Thoracic aorta (tissue), 2 donors: ENCODE results near the gene S1PR5. TPM values are rescaled to one million over a fixed set of nuclear protein-coding genes. Genes with fewer than 3 reads are reported as not detected.

Experiments
- ATAC-seq: fragments of 150-250 bp; one replicate; pipeline ENCODE4 v1.8.0; 2017; ENCODE audit warnings: low read depth; ENCODE audit not compliant: insufficient number of reproducible peaks, low FRiP score
- DNase-seq: peaks from one replicate; pipeline ENCODE4 v3.0.0-alpha.2; 2020; ENCODE audit warnings: low spot score
- H3K27ac ChIP-seq, 2 donors: fragments of 200-600 bp; sonication (generic); 1 replicate in 1 of 2; 2 replicates in 1 of 2; pipeline ENCODE4 v1.5.1; 2016; ENCODE audit warnings: mild to moderate bottlenecking in 2 of 2, moderate library complexity in 2 of 2
- H3K27me3 ChIP-seq: fragments of 200-600 bp; sonication (generic); replicated peaks from 2 replicates; pipeline ENCODE4 v1.6.0; 2016; ENCODE audit warnings: mild to moderate bottlenecking; ENCODE audit not compliant: insufficient read depth
- H3K36me3 ChIP-seq: fragments of 200-600 bp; sonication (generic); one replicate; pipeline ENCODE4 v1.5.1; 2016
- H3K4me1 ChIP-seq, 2 donors: fragments of 200-600 bp; sonication (generic); 1 replicate in 1 of 2; 2 replicates in 1 of 2; pipeline versions ENCODE4 v1.5.1 to v1.6.0; 2016; ENCODE audit warnings: low read depth in 2 of 2, mild to moderate bottlenecking in 1 of 2; ENCODE audit not compliant: control insufficient read depth in 1 of 2
- H3K4me3 ChIP-seq: fragments of 200-600 bp; sonication (generic); 2 replicates; pipeline ENCODE4 v1.5.1; 2016; ENCODE audit warnings: mild to moderate bottlenecking
- H3K9me3 ChIP-seq: fragments of 200-600 bp; sonication (generic); 2 replicates; pipeline ENCODE4 v1.5.1; 2016
- CTCF ChIP-seq: fragments of 200-600 bp; sonication (generic); IDR thresholded peaks from one replicate; pipeline ENCODE4 v1.5.1; 2019; ENCODE audit warnings: antibody characterized with exemption
- total RNA-seq, 2 donors: library from RNA; depleted of rRNA; stranded (reverse); fragments of >200 nt; gene quantifications; one replicate each; pipeline versions ENCODE4 v1.1.0 to v1.2.3, GENCODE V29; 2016

The S1PR5 gene
- total RNA-seq, 2 donors from 2014 or later: 2.4 to 8.7 TPM

- peaks cover 8 to 12% of the 10 kb centered on the region in 2 donors for H3K4me1 ChIP-seq
- TF ChIP-seq CTCF: peak; percentile 83
- H3K27ac ChIP-seq: no peak overlapping the region
- peak overlapping the region; percentile 56 for H3K4me3 ChIP-seq
- ATAC-seq (peak; percentile 41), DNase-seq (peak; percentile 25)
- no peaks in the 10 kb centered on the region for H3K9me3 ChIP-seq
- no peaks in the 10 kb centered on the region for H3K36me3 ChIP-seq
- H3K27me3 ChIP-seq: no peaks in the 10 kb centered on the region
Measured at GRCh38 chr19:10505583-10506229, 11.5 kb downstream of the S1PR5 start.

- ATAC-seq: no peak
- no peak for DNase-seq
- no peaks in the 10 kb centered on the region for H3K9me3 ChIP-seq
- H3K27ac ChIP-seq: peak within 1 kb of the TSS; percentile 99
- peak within 1 kb of the TSS; percentile 96 for H3K4me3 ChIP-seq
- no peaks in the 10 kb centered on the region for H3K27me3 ChIP-seq
- peaks cover 8% of the 10 kb centered on the region for H3K36me3 ChIP-seq
- H3K4me1 ChIP-seq: peaks cover 20 to 35% of the 10 kb centered on the region in 2 donors
- no peak for TF ChIP-seq CTCF
Measured at GRCh38 chr19:10503002-10503789, 14.1 kb downstream of the S1PR5 start, which contains the start of gene KEAP1. Gene KEAP1, minus strand, starts transcription at chr19:10503356. Its CDS starts 3,323 bp downstream, at chr19:10500033.

GRCh38 chr19:10502524-10503001, 14.7 kb downstream of the S1PR5 start:
- peak overlapping the region; percentile 99 for H3K27ac ChIP-seq
- no peak for TF ChIP-seq CTCF
- DNase-seq (peak; percentile 83), ATAC-seq (peak; percentile 79)
- peak overlapping the region; percentile 96 for H3K4me3 ChIP-seq
- H3K9me3 ChIP-seq: no peaks in the 10 kb centered on the region
- peaks cover 20 to 41% of the 10 kb centered on the region in 2 donors for H3K4me1 ChIP-seq
- no peaks in the 10 kb centered on the region for H3K27me3 ChIP-seq
- H3K36me3 ChIP-seq: peaks cover 8% of the 10 kb centered on the region

- Histone ChIP-seq H3K4me3 (peak overlapping the region; percentile 96), H3K27me3 (no peaks in the 10 kb centered on the region), H3K4me1 (peaks cover 20 to 41% of the 10 kb centered on the region in 2 donors)
Measured at GRCh38 chr19:10501971-10502523, 15.2 kb downstream of the S1PR5 start.

More at GRCh38 chr19:10501971-10502523, 15.2 kb downstream of the S1PR5 start:
- Histone ChIP-seq H3K27ac (peak overlapping the region; percentile 99), H3K36me3 (peaks cover 12% of the 10 kb centered on the region), H3K9me3 (no peaks in the 10 kb centered on the region)
- no peak for TF ChIP-seq CTCF
- DNase-seq (peak; percentile 37), ATAC-seq (peak; percentile 25)
